Gastroesophageal sphincter (tissue), 4 donors: Measurements from ENCODE around the gene SETD4. TPM values are rescaled to one million over a fixed set of nuclear protein-coding genes. Genes with fewer than 3 reads are reported as not detected.

ENCODE experiments used
- ATAC-seq: fragments of 150-250 bp; one replicate; pipeline ENCODE4 v1.9.1; 2016; ENCODE audit warnings: mild to moderate bottlenecking, moderate library complexity
- H3K27ac ChIP-seq, 4 donors: fragments of 200-600 bp; sonication (generic) in 3 of 4; 1 replicate in 3 of 4; 2 replicates in 1 of 4; pipeline ENCODE4 v1.5.1; 2016 to 2019
- H3K27me3 ChIP-seq: fragments of 200-600 bp; sonication (generic); one replicate; pipeline ENCODE4 v1.5.1; 2019
- H3K36me3 ChIP-seq, 2 donors: fragments of 200-600 bp; sonication (generic); one replicate each; pipeline ENCODE4 v1.5.1; 2019; ENCODE audit warnings: control low read depth in 1 of 2
- H3K4me1 ChIP-seq, 3 donors: fragments of 200-600 bp; sonication (generic); 1 replicate in 2 of 3; 2 replicates in 1 of 3; pipeline ENCODE4 v1.5.1; 2016 to 2019; ENCODE audit warnings: control low read depth in 2 of 3
- H3K4me3 ChIP-seq, 2 donors: fragments of 200-600 bp; sonication (generic); one replicate each; pipeline ENCODE4 v1.5.1; 2019; ENCODE audit warnings: mild to moderate bottlenecking in 1 of 2, moderate library complexity in 1 of 2
- H3K9me3 ChIP-seq, 3 donors: fragments of 200-600 bp; sonication (generic); one replicate each; pipeline ENCODE4 v1.5.1; 2017 to 2019; ENCODE audit warnings: control low read depth in 2 of 3
- CTCF ChIP-seq, 4 experiments: fragments of 200-600 bp in 2 of 4; fragments of 450-650 bp in 2 of 4; sonication (generic) in 1 of 4; IDR thresholded peaks; one replicate each; pipeline ENCODE4 v1.5.1; 2017 to 2019; ENCODE audit warnings: antibody characterized with exemption in 4 of 4, mild to moderate bottlenecking in 2 of 4, moderate library complexity in 2 of 4
- EP300 ChIP-seq: sonication (generic); formaldehyde crosslinking; IDR thresholded peaks from one replicate; pipeline ENCODE4 v1.6.1; 2017; ENCODE audit warnings: antibody characterized with exemption, mild to moderate bottlenecking
- POLR2A ChIP-seq, 2 donors: fragments of 450-650 bp; IDR thresholded peaks; one replicate each; pipeline ENCODE4 v1.6.1; 2017; ENCODE audit warnings: antibody characterized with exemption in 2 of 2, mild to moderate bottlenecking in 2 of 2, moderate library complexity in 1 of 2
- POLR2AphosphoS5 ChIP-seq: sonication (generic); formaldehyde crosslinking; IDR thresholded peaks from one replicate; pipeline ENCODE4 v1.6.1; 2017; ENCODE audit warnings: antibody characterized with exemption
- WGBS, 2 donors: methylation state at CpG; one replicate each; pipeline ENCODE4 v1.1.5; 2018; ENCODE audit warnings: low coverage in 1 of 2; 5-methylcytosine and 5-hydroxymethylcytosine counted together
- total RNA-seq, 4 donors: library from RNA; depleted of rRNA; stranded (reverse); fragments of >200 nt; gene quantifications; one replicate each; pipeline ENCODE4 v1.1.0, GENCODE V29; 2016

SETD4 gene
- total RNA-seq, 4 donors from 2014 or later: 11.2 to 34.2 (median 15.2) TPM

- no peak overlapping the region for H3K4me3 ChIP-seq
- H3K27ac ChIP-seq: no peak overlapping the region
- peaks cover 15% of the 10 kb centered on the region for H3K27me3 ChIP-seq
- no peaks in the 10 kb centered on the region for H3K36me3 ChIP-seq
- ATAC-seq: no peak
- TF ChIP-seq CTCF (IDR thresholded peaks at IDR 0.05): no peak
- TF ChIP-seq POLR2A (IDR thresholded peaks at IDR 0.05): no peak
- TF ChIP-seq POLR2AphosphoS5: no peak
- TF ChIP-seq EP300: no peak
- no peaks in the 10 kb centered on the region for H3K4me1 ChIP-seq
- H3K9me3 ChIP-seq: no peaks in the 10 kb centered on the region
These were observed 64.1 kb downstream of the SETD4 start for GRCh38 chr21:35996217-35996616.

GRCh38 chr21:35995522-35996088 lies 64.7 kb downstream of the SETD4 start:
- 64 to 88% methylated on average over 2 to 3 of the region's 4 CpGs for WGBS, 2 donors
- TF ChIP-seq EP300: no peak
- TF ChIP-seq POLR2AphosphoS5: no peak
- TF ChIP-seq POLR2A (IDR thresholded peaks at IDR 0.05): no peak
- no peak for TF ChIP-seq CTCF (IDR thresholded peaks at IDR 0.05)
- ATAC-seq: no peak
- no peak overlapping the region for H3K4me3 ChIP-seq
- no peaks in the 10 kb centered on the region for H3K9me3 ChIP-seq
- no peak overlapping the region for H3K27ac ChIP-seq
- H3K36me3 ChIP-seq: no peaks in the 10 kb centered on the region
- H3K4me1 ChIP-seq: no peaks in the 10 kb centered on the region
- H3K27me3 ChIP-seq: peaks cover 15% of the 10 kb centered on the region

GRCh38 chr21:35994613-35995012 lies 65.7 kb downstream of the SETD4 start:
- H3K4me3 ChIP-seq: no peak overlapping the region
- no peak overlapping the region for H3K27ac ChIP-seq
- no peaks in the 10 kb centered on the region for H3K36me3 ChIP-seq
- no peak for ATAC-seq
- no peaks in the 10 kb centered on the region for H3K4me1 ChIP-seq
- 10 to 57% methylated on average over 2 of the region's 4 CpGs for WGBS, 2 donors
- H3K27me3 ChIP-seq: peaks cover 17% of the 10 kb centered on the region
- TF ChIP-seq POLR2AphosphoS5 (no peak), POLR2A (IDR thresholded peaks at IDR 0.05) (no peak), EP300 (no peak), CTCF (IDR thresholded peaks at IDR 0.05) (no peak)
- H3K9me3 ChIP-seq: no peaks in the 10 kb centered on the region

- Histone ChIP-seq H3K27me3 (peaks cover 24% of the 10 kb centered on the region), H3K4me3 (no peak overlapping the region), H3K9me3 (no peaks in the 10 kb centered on the region), H3K36me3 (no peaks in the 10 kb centered on the region), H3K4me1 (no peaks in the 10 kb centered on the region), H3K27ac (no peak overlapping the region)
- TF ChIP-seq POLR2AphosphoS5: no peak
- TF ChIP-seq CTCF (IDR thresholded peaks at IDR 0.05): no peak
- TF ChIP-seq POLR2A (IDR thresholded peaks at IDR 0.05): no peak
- TF ChIP-seq EP300: no peak
- ATAC-seq: no peak
- 70% methylated on average over 3 of the region's 3 CpGs for WGBS, 2 donors
These were observed 66.3 kb downstream of the SETD4 start for GRCh38 chr21:35993875-35994490.

- no peak overlapping the region for H3K4me3 ChIP-seq
- TF ChIP-seq CTCF (IDR thresholded peaks at IDR 0.05) (no peak), EP300 (no peak)
- no peak for ATAC-seq
- no peaks in the 10 kb centered on the region for H3K4me1 ChIP-seq
- no peaks in the 10 kb centered on the region for H3K36me3 ChIP-seq
- WGBS, 2 donors: 80 to 88% methylated on average over 3 of the region's 6 CpGs
- no peak overlapping the region for H3K27ac ChIP-seq
- peaks cover 22% of the 10 kb centered on the region for H3K27me3 ChIP-seq
- H3K9me3 ChIP-seq: no peaks in the 10 kb centered on the region
These were observed 69.2 kb downstream of the SETD4 start for GRCh38 chr21:35991131-35991530.
